H1 (cell line): ENCODE measurements around the gene ADCY5. TPM values are rescaled to one million over a fixed set of nuclear protein-coding genes. Genes with fewer than 3 reads are reported as not detected.

Source experiments
- CTCF ChIA-PET: fragments of 300-600 bp; sonication (Branson Sonifier 250); formaldehyde crosslinking; loops from one replicate; lab custom pipeline; 2021; ENCODE audit not compliant: partially characterized antibody; lab: Charles Lee
- POLR2A ChIA-PET: fragments of 300-600 bp; sonication (Branson Sonifier 250); formaldehyde crosslinking; loops from one replicate; lab custom pipeline; 2021; ENCODE audit warnings: inconsistent platforms; ENCODE audit not compliant: partially characterized antibody; lab: Charles Lee
- DNase-seq, 2 experiments: peaks; one replicate each; pipeline versions ENCODE4 v3.0.0 to v3.0.0-alpha.2; 2010 to 2022; ENCODE audit warnings: low spot score in 2 of 2, low read depth in 1 of 2, mixed read lengths in 1 of 2
- FAIRE-seq: peaks from 2 replicates; lab custom pipeline; 2011; peaks lifted over from hg19 to GRCh38; lab: Jason Lieb, UNC
- H2AFZ ChIP-seq: 2 replicates; pipeline ENCODE4 v1.8.1; 2012; ENCODE audit warnings: low read length, inconsistent platforms
- H2AK5ac ChIP-seq: 2 replicates; pipeline ENCODE4 v1.6.1; 2013; ENCODE audit warnings: low read depth, low read length
- H2BK120ac ChIP-seq: replicated peaks from 2 replicates; pipeline ENCODE3; 2013; ENCODE audit warnings: low read depth, low read length, inconsistent platforms
- H2BK12ac ChIP-seq: 2 replicates; pipeline ENCODE4 v1.6.1; 2013; ENCODE audit warnings: low read depth, low read length
- H2BK15ac ChIP-seq: 2 replicates; pipeline ENCODE4 v1.6.1; 2013; ENCODE audit warnings: low read length
- H2BK20ac ChIP-seq: 2 replicates; pipeline ENCODE4 v1.6.1; 2013; ENCODE audit warnings: low read length
- H2BK5ac ChIP-seq: 2 replicates; pipeline ENCODE4 v1.6.1; 2013; ENCODE audit warnings: low read depth, low read length
- H3K14ac ChIP-seq: 2 replicates; pipeline ENCODE4 v1.6.1; 2013; ENCODE audit warnings: inconsistent platforms; ENCODE audit not compliant: insufficient read length
- H3K18ac ChIP-seq: 2 replicates; pipeline ENCODE4 v1.6.1; 2013; ENCODE audit warnings: low read length; ENCODE audit errors: extremely low read depth
- H3K23ac ChIP-seq: 2 replicates; pipeline ENCODE4 v1.6.1; 2013; ENCODE audit warnings: inconsistent platforms; ENCODE audit not compliant: insufficient read length
- H3K23me2 ChIP-seq: 2 replicates; pipeline ENCODE4 v1.6.1; 2013; ENCODE audit warnings: low read depth, low read length
- H3K27ac ChIP-seq: 2 replicates; pipeline ENCODE4 v1.6.1; 2011; ENCODE audit warnings: low read depth, low read length, inconsistent platforms
- H3K27me3 ChIP-seq, 4 experiments: replicated peaks in 1 of 4; 1 replicate in 1 of 4; 2 replicates in 3 of 4; pipeline versions ENCODE4 v1.6.1 to v1.8.1; 2011 to 2013; ENCODE audit warnings: low read length in 3 of 4, mild to moderate bottlenecking in 3 of 4, inconsistent platforms in 2 of 4, mixed read lengths in 2 of 4, moderate library complexity in 1 of 4; ENCODE audit not compliant: control insufficient read depth in 3 of 4, insufficient read depth in 3 of 4; ENCODE audit errors: extremely low read depth in 1 of 4
- H3K36me3 ChIP-seq, 4 experiments: 2 replicates each; pipeline versions ENCODE4 v1.6.1 to v1.8.1; 2011 to 2013; ENCODE audit warnings: mild to moderate bottlenecking in 4 of 4, low read length in 3 of 4, moderate library complexity in 2 of 4, control low read depth in 1 of 4, inconsistent platforms in 1 of 4; ENCODE audit not compliant: insufficient read depth in 4 of 4, control insufficient read depth in 2 of 4
- H3K4ac ChIP-seq: replicated peaks from 2 replicates; pipeline ENCODE3; 2013; ENCODE audit warnings: low read length, low read depth, mixed read lengths, inconsistent platforms; ENCODE audit not compliant: insufficient read length
- H3K4me1 ChIP-seq, 4 experiments: replicated peaks in 1 of 4; 1 replicate in 1 of 4; 2 replicates in 3 of 4; pipeline versions ENCODE4 v1.6.1 to v1.8.1; 2011 to 2013; ENCODE audit warnings: low read length in 3 of 4, inconsistent platforms in 2 of 4, mixed read lengths in 1 of 4; ENCODE audit not compliant: insufficient read depth in 4 of 4, control insufficient read depth in 3 of 4
- H3K4me2 ChIP-seq, 2 experiments: 2 replicates each; pipeline versions ENCODE4 v1.6.1 to v1.8.1; 2011 to 2013; ENCODE audit warnings: low read depth in 2 of 2, low read length in 2 of 2, control low read depth in 1 of 2, inconsistent platforms in 1 of 2, mild to moderate bottlenecking in 1 of 2; ENCODE audit not compliant: insufficient read depth in 1 of 2
- H3K4me3 ChIP-seq, 4 experiments: fragments of 200-600, 300-600 bp in 1 of 4; sonication (generic), shearing (Covaris generic), sonication (Bioruptor Twin) in 1 of 4; 2 replicates each; pipeline versions ENCODE4 v1.5.1 to v1.8.1; 2011 to 2016; ENCODE audit warnings: low read length in 4 of 4, low read depth in 3 of 4, control low read depth in 2 of 4, inconsistent platforms in 2 of 4, mild to moderate bottlenecking in 2 of 4, mixed read lengths in 1 of 4, moderate library complexity in 1 of 4; ENCODE audit not compliant: insufficient read depth in 2 of 4; ENCODE audit errors: extremely low read depth in 1 of 4
- H3K56ac ChIP-seq: replicated peaks from 2 replicates; pipeline ENCODE3; 2013; ENCODE audit warnings: low read depth, mild to moderate bottlenecking, mixed read lengths, low read length, inconsistent platforms; ENCODE audit not compliant: insufficient read length
- H3K79me1 ChIP-seq: 2 replicates; pipeline ENCODE4 v1.6.1; 2013; ENCODE audit warnings: low read depth, low read length, control low read depth
- H3K79me2 ChIP-seq, 2 experiments: 2 replicates each; pipeline versions ENCODE4 v1.6.1 to v1.8.1; 2012 to 2013; ENCODE audit warnings: low read length in 2 of 2, mild to moderate bottlenecking in 2 of 2, inconsistent platforms in 1 of 2; ENCODE audit not compliant: insufficient read depth in 2 of 2, control insufficient read depth in 1 of 2
- H3K9ac ChIP-seq, 4 experiments: replicated peaks in 1 of 4; 1 replicate in 1 of 4; 2 replicates in 3 of 4; pipeline versions ENCODE4 v1.6.1 to v1.8.1; 2011 to 2013; ENCODE audit warnings: low read depth in 3 of 4, low read length in 3 of 4, control low read depth in 2 of 4, mild to moderate bottlenecking in 2 of 4, moderate library complexity in 2 of 4, inconsistent platforms in 1 of 4; ENCODE audit errors: extremely low read depth in 1 of 4
- H3K9me3 ChIP-seq, 2 experiments: 2 replicates each; pipeline versions ENCODE4 v1.6.1 to v1.8.1; 2012 to 2013; ENCODE audit warnings: mild to moderate bottlenecking in 2 of 2, moderate library complexity in 2 of 2, control low read depth in 1 of 2, inconsistent platforms in 1 of 2, low read depth in 1 of 2, low read length in 1 of 2, mixed read lengths in 1 of 2; ENCODE audit not compliant: insufficient read depth in 2 of 2
- H4K20me1 ChIP-seq, 2 experiments: replicated peaks in 1 of 2; 2 replicates each; pipeline versions ENCODE3 to v1.8.1; 2011 to 2013; ENCODE audit warnings: inconsistent platforms in 2 of 2, low read length in 2 of 2, mild to moderate bottlenecking in 1 of 2; ENCODE audit not compliant: insufficient read depth in 2 of 2, control insufficient read depth in 1 of 2
- H4K5ac ChIP-seq: 2 replicates; pipeline ENCODE4 v1.6.1; 2013; ENCODE audit warnings: low read length, low read depth, mixed read lengths, inconsistent platforms; ENCODE audit not compliant: insufficient read length
- H4K8ac ChIP-seq: 2 replicates; pipeline ENCODE4 v1.8.0; 2013; ENCODE audit warnings: mild to moderate bottlenecking, moderate library complexity, low read length, inconsistent platforms; ENCODE audit not compliant: insufficient read depth; ENCODE audit errors: extremely low read depth
- H4K91ac ChIP-seq: replicated peaks from 2 replicates; pipeline ENCODE3; 2013; ENCODE audit warnings: low read length, mixed read lengths, inconsistent platforms; ENCODE audit not compliant: insufficient read length
- KDM4A ChIP-seq: IDR thresholded peaks from one replicate; pipeline ENCODE4 v1.7.1; 2012; ENCODE audit warnings: low read depth, mild to moderate bottlenecking, moderate library complexity, low read length, inconsistent platforms; ENCODE audit not compliant: severe bottlenecking
- RAD21 ChIP-seq, 2 experiments: IDR thresholded peaks in 1 of 2; conservative IDR thresholded peaks in 1 of 2; 2 replicates each; pipeline ENCODE4 v1.6.1; 2011; ENCODE audit warnings: low read depth in 2 of 2, low read length in 2 of 2, improper control_type of control experiment in 1 of 2, inconsistent platforms in 1 of 2, mild to moderate bottlenecking in 1 of 2, moderate library complexity in 1 of 2
- RXRA ChIP-seq: IDR thresholded peaks from 2 replicates; pipeline ENCODE4 v1.6.1; 2011; ENCODE audit warnings: low read depth, mild to moderate bottlenecking, low read length, moderate library complexity; ENCODE audit not compliant: insufficient read depth
- TAF7 ChIP-seq: optimal IDR thresholded peaks from 2 replicates; pipeline ENCODE3; 2011; ENCODE audit warnings: low read depth, mild to moderate bottlenecking, inconsistent platforms, low read length, moderate library complexity, borderline replicate concordance
- TCF12 ChIP-seq: IDR thresholded peaks from 2 replicates; pipeline ENCODE4 v1.6.1; 2011; ENCODE audit warnings: low read depth, mild to moderate bottlenecking, low read length
- WGBS, 2 experiments: shearing (Covaris generic) in 1 of 2; methylation state at CpG; one replicate each; pipeline versions ENCODE4 v1.1.6 to v1.1.7; 2013 to 2015; ENCODE audit warnings: low lambda C conversion rate in 2 of 2, mixed read lengths in 2 of 2, inconsistent platforms in 1 of 2, low coverage in 1 of 2, missing lambda C conversion rate in 1 of 2; ENCODE audit not compliant: insufficient replicate concordance in 2 of 2, insufficient coverage in 1 of 2, insufficient read length in 1 of 2; ENCODE audit errors: extremely low coverage in 1 of 2, missing lambda C conversion rate in 1 of 2; 5-methylcytosine and 5-hydroxymethylcytosine counted together
- polyA plus RNA-seq, 7 experiments: library from polyadenylated mRNA; depleted of rRNA in 3 of 7; stranded (reverse) in 5 of 7; unstranded in 2 of 7; fragments of >200 nt in 5 of 7; fragments of 200-250 nt in 2 of 7; gene quantifications; 1 replicate in 5 of 7; 2 replicates in 1 of 7; 4 replicates in 1 of 7; pipeline versions ENCODE4 v1.2.1 to v1.2.3, GENCODE V29; 2011 to 2013; ENCODE audit warnings: missing spikeins in 2 of 7, mixed read lengths in 2 of 7
- total RNA-seq: library from RNA; stranded (reverse); fragmentation: NEBNext Ultra II Directional; extraction: Animal tissue kit (Norgen Biotek cat#: 25700); gene quantifications from 2 replicates; pipeline ENCODE4 v1.2.1, GENCODE V29; 2021
- TF ChIP-seq, protein P1 (sequence below), 3 experiments: IDR thresholded peaks; 1 replicate in 2 of 3; 2 replicates in 1 of 3; pipeline versions ENCODE4 v1.5.1 to v1.6.1; 2011; ENCODE audit warnings: low read length in 3 of 3, mild to moderate bottlenecking in 3 of 3, inconsistent platforms in 2 of 3, low read depth in 1 of 3, moderate library complexity in 1 of 3; ENCODE audit not compliant: insufficient read depth in 1 of 3; ENCODE audit errors: control extremely low read depth in 1 of 3
- TF ChIP-seq, protein P2 (sequence below): IDR thresholded peaks from 2 replicates; pipeline ENCODE4 v1.6.1; 2012; ENCODE audit warnings: inconsistent platforms

ADCY5 gene
- total and polyA plus RNA-seq, 2 of the 8 experiments (the other 6 are each of a cell fraction or from before 2014, with no cell fraction given), result 18.9 to 40.8 TPM

DNA sequence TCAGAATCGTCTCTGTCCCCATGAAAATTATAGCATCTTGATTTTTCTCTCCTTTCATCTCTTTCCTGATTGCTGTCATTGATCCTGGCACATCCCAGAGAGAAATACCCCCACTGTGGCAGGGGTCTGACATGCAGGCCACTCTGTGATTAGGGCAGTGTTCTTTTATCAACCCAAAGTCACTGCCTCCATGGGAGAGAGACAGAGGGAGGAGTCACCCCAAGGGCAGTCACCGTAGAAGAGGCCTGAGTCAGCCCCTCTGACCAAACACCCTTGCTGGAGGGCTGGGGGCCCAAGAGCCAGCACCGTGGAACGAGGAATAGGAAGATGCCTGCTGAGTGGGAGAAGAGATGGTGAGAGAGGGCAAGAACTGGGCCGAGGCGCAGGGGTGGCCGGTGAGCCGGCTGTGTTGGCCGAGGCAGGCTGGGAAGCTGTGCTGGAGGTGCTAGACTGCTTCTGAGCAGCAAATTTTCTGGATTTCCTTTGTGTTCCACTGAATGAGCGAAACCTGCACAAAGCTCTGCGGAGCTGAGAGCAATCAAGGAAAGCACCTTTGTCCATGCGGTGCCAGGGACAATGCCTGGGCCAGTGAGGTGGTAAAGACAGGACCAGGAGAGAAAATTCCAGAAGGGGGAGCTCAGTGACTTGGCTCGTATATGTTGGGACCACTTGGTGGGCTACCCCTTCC lies 103.8 kb downstream of the ADCY5 start:
- Histone ChIP-seq H3K27me3 (no peaks in the 10 kb centered on the region), H3K9me3 (no peaks in the 10 kb centered on the region), H3K79me1 (no peaks in the 10 kb centered on the region), H3K27ac (no peak overlapping the region), H3K4me2 (peak overlapping the region; percentile 4 to 39; a peak in 2 of 4 replicates), H2AK5ac (no peak overlapping the region; the same call in 1 of the 2 replicates), H3K4ac (peak overlapping the region; percentile 5), H4K91ac (no peak overlapping the region), H4K5ac (no peak overlapping the region), H2BK15ac (no peak overlapping the region), H3K9ac (no peak overlapping the region), H3K23me2 (no peaks in the 10 kb centered on the region), H2BK5ac (peak overlapping the region; percentile 63; the same call in 1 of the 2 replicates), H3K14ac (no peak overlapping the region), H3K4me3 (no peak overlapping the region), H3K36me3 (no peaks in the 10 kb centered on the region), H2BK20ac (no peak overlapping the region), H2BK120ac (no peak overlapping the region), H3K4me1 (peaks cover 5 to 17% (median 9%) of the 10 kb centered on the region in 4 experiments; a peak in 6 of 7 replicates), H3K56ac (no peak overlapping the region), H2AFZ (peak overlapping the region; percentile 5; the same call in 1 of the 2 replicates), H3K18ac (peak overlapping the region; percentile 38), H3K79me2 (no peaks in the 10 kb centered on the region), H2BK12ac (peak overlapping the region; percentile 93; the same call in 1 of the 2 replicates), H4K20me1 (no peaks in the 10 kb centered on the region), H4K8ac (peak overlapping the region; percentile 51; the same call in 1 of the 2 replicates), H3K23ac (no peak overlapping the region)
- POLR2A ChIA-PET, result interaction anchor here (1.0 kb wide), 1 partner anchor 104 kb away, joined by 6 read pairs; the partner anchor contains the start of gene ADCY5
- 84% methylated on average over 12 of the region's 13 CpGs; no CpG with 5 or more reads in 1 of the 2 experiments for WGBS, 2 experiments
- CTCF ChIA-PET, result interaction anchor here (0.7 to 5.0 kb wide), 13 partner anchors 9 to 209 kb away, joined by 3 to 34 read pairs (median 3); no protein-coding TSS in a partner anchor
- FAIRE-seq (no peak), DNase-seq (no peak)
- TF ChIP-seq TAF7 (no peak), RXRA (no peak), RAD21 (IDR thresholded peaks at IDR 0.05 in 1 of 2, conservative IDR thresholded peaks at IDR 0.05 in 1 of 2; ENCODE audit: low read depth in 2 of 2, low read length in 2 of 2) (peak; percentile 55 to 57), TCF12 (no peak), KDM4A (no peak)
- TF ChIP-seq, protein P1, sequence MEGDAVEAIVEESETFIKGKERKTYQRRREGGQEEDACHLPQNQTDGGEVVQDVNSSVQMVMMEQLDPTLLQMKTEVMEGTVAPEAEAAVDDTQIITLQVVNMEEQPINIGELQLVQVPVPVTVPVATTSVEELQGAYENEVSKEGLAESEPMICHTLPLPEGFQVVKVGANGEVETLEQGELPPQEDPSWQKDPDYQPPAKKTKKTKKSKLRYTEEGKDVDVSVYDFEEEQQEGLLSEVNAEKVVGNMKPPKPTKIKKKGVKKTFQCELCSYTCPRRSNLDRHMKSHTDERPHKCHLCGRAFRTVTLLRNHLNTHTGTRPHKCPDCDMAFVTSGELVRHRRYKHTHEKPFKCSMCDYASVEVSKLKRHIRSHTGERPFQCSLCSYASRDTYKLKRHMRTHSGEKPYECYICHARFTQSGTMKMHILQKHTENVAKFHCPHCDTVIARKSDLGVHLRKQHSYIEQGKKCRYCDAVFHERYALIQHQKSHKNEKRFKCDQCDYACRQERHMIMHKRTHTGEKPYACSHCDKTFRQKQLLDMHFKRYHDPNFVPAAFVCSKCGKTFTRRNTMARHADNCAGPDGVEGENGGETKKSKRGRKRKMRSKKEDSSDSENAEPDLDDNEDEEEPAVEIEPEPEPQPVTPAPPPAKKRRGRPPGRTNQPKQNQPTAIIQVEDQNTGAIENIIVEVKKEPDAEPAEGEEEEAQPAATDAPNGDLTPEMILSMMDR (IDR thresholded peaks at IDR 0.05; ENCODE audit: control extremely low read depth in 1 of 3, insufficient read depth in 1 of 3, low read depth in 1 of 3, low read length in 3 of 3), result peak in 2 of 3 experiments; percentile 32 to 35; a peak in 3 of 4 replicates
- TF ChIP-seq, protein P2, sequence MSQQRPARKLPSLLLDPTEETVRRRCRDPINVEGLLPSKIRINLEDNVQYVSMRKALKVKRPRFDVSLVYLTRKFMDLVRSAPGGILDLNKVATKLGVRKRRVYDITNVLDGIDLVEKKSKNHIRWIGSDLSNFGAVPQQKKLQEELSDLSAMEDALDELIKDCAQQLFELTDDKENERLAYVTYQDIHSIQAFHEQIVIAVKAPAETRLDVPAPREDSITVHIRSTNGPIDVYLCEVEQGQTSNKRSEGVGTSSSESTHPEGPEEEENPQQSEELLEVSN, result no peak
